Osteoblast (primary cell): ENCODE data around the gene HHAT. TPM values are rescaled to one million over a fixed set of nuclear protein-coding genes. Genes with fewer than 3 reads are reported as not detected.
A peak's percentile ranks its signal among the peaks of the same experiment; 100 is the strongest.

Source experiments
- DNase-seq: peaks from one replicate; pipeline ENCODE4 v3.0.0; 2011; ENCODE audit warnings: low spot score, mixed read lengths; ENCODE audit not compliant: insufficient read length; ENCODE audit errors: missing footprints
- H2AFZ ChIP-seq: 2 replicates; pipeline ENCODE4 v1.6.0; 2011; ENCODE audit warnings: mild to moderate bottlenecking, low read length
- H3K27ac ChIP-seq: 2 replicates; pipeline ENCODE4 v1.5.1; 2011; ENCODE audit warnings: mild to moderate bottlenecking, low read depth, low read length, moderate library complexity
- H3K27me3 ChIP-seq: 2 replicates; pipeline ENCODE4 v1.6.0; 2012; ENCODE audit warnings: mild to moderate bottlenecking, control low read depth, inconsistent platforms, low read length, moderate library complexity; ENCODE audit not compliant: insufficient read depth
- H3K36me3 ChIP-seq: 2 replicates; pipeline ENCODE4 v1.5.1; 2011; ENCODE audit warnings: mild to moderate bottlenecking, low read length, control low read depth, moderate library complexity; ENCODE audit not compliant: insufficient read depth
- H3K4me1 ChIP-seq: 2 replicates; pipeline ENCODE4 v1.5.1; 2011; ENCODE audit warnings: mild to moderate bottlenecking, low read length, control low read depth, moderate library complexity; ENCODE audit not compliant: insufficient read depth
- H3K4me2 ChIP-seq: 2 replicates; pipeline ENCODE4 v1.6.0; 2011; ENCODE audit warnings: mild to moderate bottlenecking, low read length; ENCODE audit not compliant: insufficient read depth
- H3K4me3 ChIP-seq: fragments of 200-600 bp; sonication (generic); 3 replicates; pipeline ENCODE4 v1.5.1; 2012; ENCODE audit warnings: mild to moderate bottlenecking, low read length, inconsistent platforms; ENCODE audit not compliant: insufficient read depth
- H3K79me2 ChIP-seq: 2 replicates; pipeline ENCODE4 v1.6.0; 2012; ENCODE audit warnings: mild to moderate bottlenecking, low read length, control low read depth, inconsistent platforms; ENCODE audit not compliant: insufficient read depth
- H3K9me3 ChIP-seq: 2 replicates; pipeline ENCODE4 v1.5.1; 2011; ENCODE audit warnings: low read depth, low read length, control low read depth
- H4K20me1 ChIP-seq: 2 replicates; pipeline ENCODE4 v1.6.0; 2012; ENCODE audit warnings: mild to moderate bottlenecking, low read length, control low read depth; ENCODE audit not compliant: insufficient read depth
- CTCF ChIP-seq: IDR thresholded peaks from 2 replicates; pipeline ENCODE4 v1.5.1; 2011; ENCODE audit warnings: mild to moderate bottlenecking, low read depth, low read length, moderate library complexity; ENCODE audit errors: extremely low read depth
- total RNA-seq: library from RNA; depleted of rRNA; stranded (reverse); fragments of >200 nt; gene quantifications from 2 replicates; pipeline ENCODE4 v1.2.3, GENCODE V29; 2012

Gene HHAT
- total RNA-seq, 1 donor, result 5.1 TPM

GRCh38 chr1:210597555-210598134, 268.9 kb downstream of the HHAT start:
- Histone ChIP-seq H3K4me1 (peaks cover 31% of the 10 kb centered on the region), H3K4me3 (peak overlapping the region; percentile 40), H4K20me1 (no peaks in the 10 kb centered on the region), H2AFZ (peak overlapping the region; percentile 23), H3K27me3 (no peaks in the 10 kb centered on the region), H3K27ac (peak overlapping the region; percentile 99), H3K79me2 (no peaks in the 10 kb centered on the region), H3K36me3 (no peaks in the 10 kb centered on the region), H3K4me2 (peak overlapping the region; percentile 62), H3K9me3 (no peaks in the 10 kb centered on the region)
- TF ChIP-seq CTCF, result no peak
- DNase-seq, result peak; percentile 61

GRCh38 chr1:210598135-210598652, 269.5 kb downstream of the HHAT start:
- H2AFZ ChIP-seq, result no peak overlapping the region
- peak overlapping the region; percentile 40 for H3K4me3 ChIP-seq

GRCh38 chr1:210600421-210601159, 271.9 kb downstream of the HHAT start:
- DNase-seq, result no peak
- no peak overlapping the region for H3K4me3 ChIP-seq
- no peaks in the 10 kb centered on the region for H3K27me3 ChIP-seq
- H3K36me3 ChIP-seq, result no peaks in the 10 kb centered on the region
- H3K79me2 ChIP-seq, result no peaks in the 10 kb centered on the region
- peak overlapping the region; percentile 7 for H3K4me2 ChIP-seq
- TF ChIP-seq CTCF, result no peak
- no peaks in the 10 kb centered on the region for H3K9me3 ChIP-seq
- no peak overlapping the region for H3K27ac ChIP-seq
- no peaks in the 10 kb centered on the region for H4K20me1 ChIP-seq
- peaks cover 31% of the 10 kb centered on the region for H3K4me1 ChIP-seq
- H2AFZ ChIP-seq, result peak overlapping the region; percentile 8

More at GRCh38 chr1:210598135-210598652, 269.5 kb downstream of the HHAT start:
- no peaks in the 10 kb centered on the region for H3K36me3 ChIP-seq
- no peak for TF ChIP-seq CTCF
- H3K27ac ChIP-seq, result peak overlapping the region; percentile 99
- no peaks in the 10 kb centered on the region for H3K9me3 ChIP-seq
- peak overlapping the region; percentile 62 for H3K4me2 ChIP-seq
- DNase-seq, result peak; percentile 59
- H3K27me3 ChIP-seq, result no peaks in the 10 kb centered on the region
- no peaks in the 10 kb centered on the region for H3K79me2 ChIP-seq
- H3K4me1 ChIP-seq, result peaks cover 31% of the 10 kb centered on the region
- no peaks in the 10 kb centered on the region for H4K20me1 ChIP-seq

- no peak for DNase-seq
- Histone ChIP-seq H3K79me2 (no peaks in the 10 kb centered on the region), H3K36me3 (no peaks in the 10 kb centered on the region), H3K4me3 (no peak overlapping the region), H3K4me2 (no peak overlapping the region), H3K27me3 (no peaks in the 10 kb centered on the region), H3K27ac (no peak overlapping the region), H3K4me1 (peaks cover 17% of the 10 kb centered on the region), H2AFZ (no peak overlapping the region), H3K9me3 (no peaks in the 10 kb centered on the region), H4K20me1 (no peaks in the 10 kb centered on the region)
- no peak for TF ChIP-seq CTCF
Observed at GRCh38 chr1:210603123-210603522, 274.4 kb downstream of the HHAT start.
